Measurements from ENCODE around the gene SARS1.

Gene SARS1

GRCh38 chr1:109257682-109258421 lies 44.1 kb downstream of the SARS1 start:
- no peak for DNase-seq (ENCODE audit: low read depth)
- TF ChIP-seq CTCF (IDR thresholded peaks at IDR 0.05; ENCODE audit: control insufficient read depth, extremely low read depth, insufficient read depth) = no peak
- H3K4me3 ChIP-seq (ENCODE audit: low read depth, low read length) = no peak overlapping the region

- no peak for DNase-seq (ENCODE audit: low read depth)
- TF ChIP-seq CTCF (IDR thresholded peaks at IDR 0.05; ENCODE audit: control insufficient read depth, extremely low read depth, insufficient read depth) = no peak
- H3K4me3 ChIP-seq (ENCODE audit: low read depth, low read length) = no peak overlapping the region
Measured at GRCh38 chr1:109258481-109259466, 45.1 kb downstream of the SARS1 start.

GRCh38 chr1:109259674-109260557 lies 46.2 kb downstream of the SARS1 start:
- TF ChIP-seq CTCF (IDR thresholded peaks at IDR 0.05; ENCODE audit: control insufficient read depth, extremely low read depth, insufficient read depth) = no peak

GRCh38 chr1:109261006-109261405 lies 47.3 kb downstream of the SARS1 start:
- H3K4me3 ChIP-seq (ENCODE audit: low read depth, low read length) = no peak overlapping the region
- DNase-seq (ENCODE audit: low read depth) = no peak
- TF ChIP-seq CTCF (IDR thresholded peaks at IDR 0.05; ENCODE audit: control insufficient read depth, extremely low read depth, insufficient read depth) = no peak

More at GRCh38 chr1:109259674-109260557, 46.2 kb downstream of the SARS1 start:
- DNase-seq (ENCODE audit: low read depth) = no peak
- no peak overlapping the region for H3K4me3 ChIP-seq (ENCODE audit: low read depth, low read length)

- no peak for DNase-seq (ENCODE audit: low read depth)
- no peak overlapping the region for H3K4me3 ChIP-seq (ENCODE audit: low read depth, low read length)
- TF ChIP-seq CTCF (IDR thresholded peaks at IDR 0.05; ENCODE audit: control insufficient read depth, extremely low read depth, insufficient read depth) = no peak
Measured at GRCh38 chr1:109261578-109261977, 47.9 kb downstream of the SARS1 start.

All from LNCaP clone FGC (cell line).